ENCODE data around the gene UCK2.
"Not testable (repeated sequence)": the region's sequence is repeated elsewhere in the genome, so short reads cannot be mapped to it uniquely, and the experiment has no call there.

The UCK2 gene

DNA sequence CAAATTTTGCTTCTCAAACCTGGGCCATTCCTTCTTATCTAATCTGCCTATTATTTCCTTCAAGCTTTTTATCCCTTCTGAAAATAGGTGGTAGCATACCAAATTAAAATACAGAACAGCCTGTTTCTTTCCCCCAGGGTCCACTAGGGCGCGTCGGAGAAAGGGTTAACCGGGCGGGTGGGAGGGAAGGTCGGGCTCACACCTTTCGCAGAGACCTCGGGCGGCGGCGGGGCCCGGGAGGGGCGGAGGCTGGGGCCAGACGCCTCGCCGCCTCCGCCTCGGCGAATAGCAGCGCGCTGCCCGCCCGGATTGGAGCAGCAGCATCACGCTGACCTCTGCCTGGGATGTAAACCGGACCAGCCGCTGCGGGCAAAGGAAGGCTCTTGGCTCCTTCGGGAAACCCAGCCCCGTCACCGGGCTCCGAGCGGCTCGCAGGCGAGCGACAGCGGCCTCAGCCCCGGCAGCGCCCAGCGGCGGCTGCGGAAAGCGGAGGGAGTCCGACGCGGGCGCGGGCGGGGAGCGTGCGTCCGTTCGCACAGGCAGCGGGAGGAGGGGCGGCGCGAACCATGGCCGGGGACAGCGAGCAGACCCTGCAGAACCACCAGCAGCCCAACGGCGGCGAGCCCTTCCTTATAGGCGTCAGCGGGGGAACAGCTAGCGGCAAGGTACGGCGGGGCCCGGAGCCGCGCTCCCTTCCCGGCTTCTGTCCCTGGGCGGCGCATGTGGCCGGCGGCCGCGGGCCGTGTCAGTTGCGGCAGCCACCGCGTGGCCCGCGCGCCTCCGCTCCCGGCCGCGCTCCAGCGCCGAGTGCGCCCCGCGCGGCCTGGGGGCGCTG, at the start of gene UCK2:
Gene UCK2, plus strand, starts transcription at position 347 of the 835 bp plus-strand sequence. Its CDS starts 220 bp downstream, at position 567.
- peak; percentile 76 to 79 for DNase-seq (ENCODE audit: low read depth in 2 of 2)
- H3K4me3 ChIP-seq (replicated peaks in 1 of 2; ENCODE audit: low read depth in 2 of 2, low read length in 2 of 2), result peak within 1 kb of the TSS; percentile 80 to 86
- TF ChIP-seq, protein P1, sequence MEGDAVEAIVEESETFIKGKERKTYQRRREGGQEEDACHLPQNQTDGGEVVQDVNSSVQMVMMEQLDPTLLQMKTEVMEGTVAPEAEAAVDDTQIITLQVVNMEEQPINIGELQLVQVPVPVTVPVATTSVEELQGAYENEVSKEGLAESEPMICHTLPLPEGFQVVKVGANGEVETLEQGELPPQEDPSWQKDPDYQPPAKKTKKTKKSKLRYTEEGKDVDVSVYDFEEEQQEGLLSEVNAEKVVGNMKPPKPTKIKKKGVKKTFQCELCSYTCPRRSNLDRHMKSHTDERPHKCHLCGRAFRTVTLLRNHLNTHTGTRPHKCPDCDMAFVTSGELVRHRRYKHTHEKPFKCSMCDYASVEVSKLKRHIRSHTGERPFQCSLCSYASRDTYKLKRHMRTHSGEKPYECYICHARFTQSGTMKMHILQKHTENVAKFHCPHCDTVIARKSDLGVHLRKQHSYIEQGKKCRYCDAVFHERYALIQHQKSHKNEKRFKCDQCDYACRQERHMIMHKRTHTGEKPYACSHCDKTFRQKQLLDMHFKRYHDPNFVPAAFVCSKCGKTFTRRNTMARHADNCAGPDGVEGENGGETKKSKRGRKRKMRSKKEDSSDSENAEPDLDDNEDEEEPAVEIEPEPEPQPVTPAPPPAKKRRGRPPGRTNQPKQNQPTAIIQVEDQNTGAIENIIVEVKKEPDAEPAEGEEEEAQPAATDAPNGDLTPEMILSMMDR (IDR thresholded peaks at IDR 0.05; ENCODE audit: low read depth, low read length), result peak; percentile 0

- not testable (repeated sequence) for H3K4me3 ChIP-seq (replicated peaks in 1 of 2; ENCODE audit: low read depth in 2 of 2, low read length in 2 of 2); DNase-seq (ENCODE audit: low read depth in 2 of 2)
Measured at GRCh38 chr1:165778197-165778596, 49.2 kb upstream of the UCK2 start.

- not testable (repeated sequence) for H3K4me3 ChIP-seq (replicated peaks in 1 of 2; ENCODE audit: low read depth in 2 of 2, low read length in 2 of 2); DNase-seq (ENCODE audit: low read depth in 2 of 2)
Measured at GRCh38 chr1:165783519-165783918, 43.9 kb upstream of the UCK2 start.

DNA sequence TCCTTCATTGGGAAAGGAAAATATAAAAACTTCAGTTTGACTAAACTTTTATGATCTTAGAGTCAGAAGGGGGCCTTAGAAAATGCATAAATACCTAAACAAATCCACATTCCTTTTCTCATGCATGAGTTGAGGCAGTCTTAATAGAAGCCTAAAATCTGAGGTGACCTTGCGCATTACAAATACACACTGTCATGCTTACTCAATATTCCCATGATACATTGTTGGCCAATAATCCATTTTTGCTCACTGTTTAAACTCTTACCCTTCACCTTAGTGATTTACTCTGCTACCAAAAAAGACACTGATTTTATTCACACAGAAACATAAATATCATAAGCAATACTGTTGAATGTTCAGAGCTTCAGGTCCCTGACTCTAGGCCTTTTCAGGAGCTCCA, 39.7 kb upstream of the UCK2 start:
- DNase-seq (ENCODE audit: low read depth in 2 of 2), result peak in 1 of 2 donors; percentile 52
- TF ChIP-seq, protein P1 (IDR thresholded peaks at IDR 0.05; ENCODE audit: low read depth, low read length), result no peak

DNA sequence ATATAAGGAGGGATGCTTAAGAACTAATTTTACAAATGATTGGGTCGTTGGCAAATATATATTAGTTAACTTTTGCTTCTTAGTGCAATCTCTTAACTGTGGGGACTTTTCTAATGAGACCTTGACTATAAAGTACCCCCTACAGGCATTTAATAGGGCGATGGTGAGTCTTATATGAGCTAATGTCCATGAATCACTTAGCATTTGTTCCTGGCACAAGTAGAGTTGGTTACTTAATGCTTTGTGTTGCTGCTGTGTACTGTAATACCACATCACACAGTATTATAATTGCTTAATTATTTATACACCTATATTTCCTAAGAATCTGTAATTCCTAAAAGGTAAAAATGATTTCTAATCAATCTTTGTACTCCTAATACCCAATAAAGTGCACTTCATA, 33.5 kb upstream of the UCK2 start:
- DNase-seq (ENCODE audit: low read depth in 2 of 2), result peak; percentile 6 to 58
- TF ChIP-seq, protein P1 (IDR thresholded peaks at IDR 0.05; ENCODE audit: low read depth, low read length), result no peak
- no peak overlapping the region for H3K4me3 ChIP-seq (replicated peaks in 1 of 2; ENCODE audit: low read depth in 2 of 2, low read length in 2 of 2)

More for the DNA sequence above, 39.7 kb upstream of the UCK2 start:
- no peak overlapping the region for H3K4me3 ChIP-seq (replicated peaks in 1 of 2; ENCODE audit: low read depth in 2 of 2, low read length in 2 of 2)

DNA sequence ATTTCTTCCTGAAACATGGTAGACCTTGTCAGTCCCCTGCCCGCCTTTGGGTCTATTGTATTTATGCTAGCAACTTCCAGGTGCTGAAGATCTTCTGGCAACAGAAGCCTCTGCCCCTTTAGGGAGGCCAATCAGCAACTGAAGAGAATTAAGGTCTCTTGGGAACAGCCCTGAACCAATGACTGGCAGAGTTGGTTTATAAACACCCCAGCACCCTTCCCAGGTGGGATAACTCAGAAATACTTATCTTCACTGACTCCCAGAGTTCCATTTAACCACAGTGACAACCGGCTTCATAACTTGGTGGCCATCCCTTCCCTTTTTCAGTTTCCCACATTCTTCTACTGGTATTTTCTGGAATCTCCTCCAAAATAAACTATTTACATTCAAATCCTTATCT, 31.5 kb upstream of the UCK2 start:
- DNase-seq (ENCODE audit: low read depth in 2 of 2), result no peak
- H3K4me3 ChIP-seq (replicated peaks in 1 of 2; ENCODE audit: low read depth in 2 of 2, low read length in 2 of 2), result no peak overlapping the region
- TF ChIP-seq, protein P1 (IDR thresholded peaks at IDR 0.05; ENCODE audit: low read depth, low read length), result no peak

DNA sequence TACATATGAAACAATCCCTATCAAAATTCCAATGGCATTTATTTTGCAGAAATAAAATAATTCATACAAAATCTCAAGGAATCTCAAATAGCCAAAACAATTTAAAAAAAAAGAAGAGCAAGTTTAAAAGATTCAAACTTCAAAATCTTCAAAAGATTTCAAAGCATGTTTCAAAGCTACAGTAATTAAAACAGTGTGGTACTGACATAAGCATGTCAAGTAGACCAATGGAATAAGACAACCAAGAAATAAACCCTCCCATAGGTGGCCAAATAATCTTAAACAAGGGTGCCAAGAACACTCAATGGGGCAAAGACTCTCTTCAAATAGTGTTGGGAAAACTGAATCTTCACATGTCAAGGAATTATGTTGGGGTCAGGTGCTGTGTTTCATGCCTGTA, 28.0 kb upstream of the UCK2 start:
- no peak overlapping the region for H3K4me3 ChIP-seq (replicated peaks in 1 of 2; ENCODE audit: low read depth in 2 of 2, low read length in 2 of 2)
- DNase-seq (ENCODE audit: low read depth in 2 of 2), result no peak
- TF ChIP-seq, protein P1 (IDR thresholded peaks at IDR 0.05; ENCODE audit: low read depth, low read length), result no peak

- H3K4me3 ChIP-seq (replicated peaks in 1 of 2; ENCODE audit: low read depth in 2 of 2, low read length in 2 of 2), result not testable (repeated sequence)
Measured at GRCh38 chr1:165804513-165804912, 22.9 kb upstream of the UCK2 start.

More at GRCh38 chr1:165804513-165804912, 22.9 kb upstream of the UCK2 start:
- DNase-seq (ENCODE audit: low read depth in 2 of 2), result not testable (repeated sequence)

All from cardiac fibroblast (primary cell).